GM21515 (cell line): Measurements from ENCODE around the gene CCDC170.
"Not testable (repeated sequence)": the region's sequence is repeated elsewhere in the genome, so short reads cannot be mapped to it uniquely, and the experiment has no call there.

Experiments used
- ATAC-seq: cut with Tn5 transposase; IDR thresholded peaks from one replicate; pipeline ENCODE4 v1.9.1; 2021; ENCODE audit not compliant: unreplicated experiment

Gene CCDC170

DNA sequence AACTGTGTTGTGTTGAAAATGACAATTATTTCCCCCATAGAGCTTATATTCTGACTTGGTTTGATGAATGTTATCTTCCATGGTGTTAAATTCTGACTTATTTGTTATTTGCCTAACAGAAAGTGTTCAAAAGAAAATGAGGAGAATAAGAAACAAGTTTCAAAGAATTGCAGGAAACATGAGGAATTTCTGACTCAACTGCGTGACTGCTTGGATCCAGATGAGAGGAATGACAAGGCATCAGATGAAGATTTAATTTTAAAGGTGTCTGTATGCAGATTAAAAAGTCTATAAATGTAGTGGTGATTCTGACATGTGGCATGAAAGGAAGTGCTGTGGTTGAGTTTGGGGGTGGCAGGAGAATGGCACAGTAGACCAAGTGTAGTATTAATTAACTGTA lies 50.6 kb downstream of the CCDC170 start:
- no peak for ATAC-seq

DNA sequence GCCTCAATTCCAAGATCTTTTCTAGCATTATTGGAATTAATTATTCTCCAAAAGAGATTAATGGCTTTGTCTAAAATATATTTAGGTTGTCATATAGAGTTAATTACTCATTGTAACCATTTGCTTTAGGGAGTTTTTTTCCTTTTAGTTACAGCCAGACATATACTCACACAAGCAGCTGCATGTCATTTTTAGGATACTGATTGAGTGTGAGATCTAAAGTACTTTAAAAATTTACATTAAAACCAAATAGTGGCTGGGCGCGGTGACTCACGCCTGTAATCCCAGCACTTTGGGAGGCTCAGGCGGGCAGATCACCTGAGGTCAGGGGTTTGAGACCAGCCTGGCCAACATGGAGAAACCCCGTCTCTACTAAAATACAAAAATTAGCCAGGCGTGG lies 51.1 kb downstream of the CCDC170 start:
- ATAC-seq: not testable (repeated sequence)

DNA sequence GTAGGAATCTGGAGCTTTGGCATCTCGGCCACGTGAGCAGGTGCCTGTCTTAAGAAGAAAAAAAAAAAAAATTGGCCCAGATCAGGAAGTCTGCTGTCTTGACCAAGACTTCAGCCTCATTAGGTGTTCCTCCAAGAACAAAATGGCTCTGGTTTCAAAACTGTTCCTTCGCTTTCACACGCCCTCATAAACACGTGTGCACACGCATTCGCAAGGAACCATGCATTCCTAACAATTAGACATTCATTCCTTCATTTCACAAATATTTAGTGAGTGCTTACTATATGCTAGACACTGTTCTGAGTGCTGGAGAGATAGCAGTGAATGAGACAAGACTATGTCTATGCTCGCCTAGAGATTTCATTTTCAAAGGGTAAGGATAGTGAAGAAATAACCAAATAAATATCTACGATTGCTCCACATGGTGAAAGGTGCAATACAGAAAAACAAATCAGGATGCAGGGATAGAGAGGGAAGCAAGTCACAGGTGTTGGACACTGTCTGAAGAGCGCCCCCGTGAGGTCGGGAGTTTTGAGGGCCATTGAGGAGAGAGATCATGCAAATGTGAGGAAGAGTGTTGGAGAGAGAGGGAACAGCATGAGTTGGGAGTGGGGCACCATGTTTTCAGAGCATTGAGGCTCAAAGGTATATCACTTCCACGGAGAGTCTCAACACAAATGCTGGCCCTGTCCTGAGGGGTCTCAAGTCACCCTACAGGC lies 53.3 kb downstream of the CCDC170 start:
- no peak for ATAC-seq

DNA sequence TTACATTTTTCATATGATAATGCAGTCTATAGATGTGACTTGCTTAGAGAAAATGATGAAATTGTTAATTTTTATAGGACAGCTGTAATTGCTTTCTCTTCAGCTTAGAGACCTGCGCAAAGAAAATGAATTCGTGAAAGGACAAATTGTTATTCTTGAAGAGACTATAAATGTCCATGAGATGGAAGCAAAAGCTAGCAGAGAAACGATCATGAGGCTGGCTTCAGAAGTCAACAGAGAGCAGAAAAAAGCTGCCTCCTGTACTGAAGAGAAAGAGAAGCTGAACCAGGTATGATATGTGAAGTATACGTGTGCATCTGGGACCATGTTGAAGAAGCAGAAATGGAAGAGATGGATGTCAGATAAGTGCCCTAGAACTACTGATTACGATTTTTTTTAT lies 54.4 kb downstream of the CCDC170 start:
- ATAC-seq: no peak

DNA sequence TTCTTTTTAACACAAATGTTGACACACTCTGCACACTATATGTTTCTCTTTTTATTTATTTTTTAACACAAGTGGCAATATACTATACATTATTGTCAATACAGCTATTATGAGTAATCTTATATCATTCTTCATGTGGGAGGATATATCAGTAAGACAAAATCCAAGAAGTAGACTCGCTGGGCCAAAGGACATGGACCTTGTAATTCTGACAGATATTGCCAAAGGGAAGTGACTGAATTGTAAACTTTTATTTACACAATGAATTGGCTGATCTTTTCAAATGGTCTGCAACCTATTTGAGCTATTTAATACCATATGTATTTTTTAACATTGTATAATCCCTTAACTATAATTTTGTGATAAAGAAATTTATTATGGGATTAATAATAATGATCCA lies 56.0 kb downstream of the CCDC170 start:
- no peak for ATAC-seq

DNA sequence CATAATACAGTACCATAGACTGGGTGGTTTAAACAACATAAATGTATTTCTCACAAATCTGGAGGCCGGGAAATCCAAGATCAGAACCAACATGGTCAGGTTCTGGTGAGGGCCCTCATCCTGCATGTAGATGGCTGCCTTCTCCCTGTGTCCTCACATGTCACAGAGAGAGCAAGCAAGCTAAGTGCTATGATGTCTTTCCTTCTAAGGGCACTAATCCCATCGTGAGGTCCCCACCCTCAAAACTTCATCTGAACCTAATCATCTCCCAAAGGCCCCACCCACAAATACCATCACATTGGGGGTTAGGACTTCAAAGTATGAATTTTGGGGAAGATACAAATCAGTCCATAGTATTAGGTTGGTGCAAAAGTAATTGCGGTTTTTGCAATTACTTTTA lies 56.8 kb downstream of the CCDC170 start:
- ATAC-seq: no peak

DNA sequence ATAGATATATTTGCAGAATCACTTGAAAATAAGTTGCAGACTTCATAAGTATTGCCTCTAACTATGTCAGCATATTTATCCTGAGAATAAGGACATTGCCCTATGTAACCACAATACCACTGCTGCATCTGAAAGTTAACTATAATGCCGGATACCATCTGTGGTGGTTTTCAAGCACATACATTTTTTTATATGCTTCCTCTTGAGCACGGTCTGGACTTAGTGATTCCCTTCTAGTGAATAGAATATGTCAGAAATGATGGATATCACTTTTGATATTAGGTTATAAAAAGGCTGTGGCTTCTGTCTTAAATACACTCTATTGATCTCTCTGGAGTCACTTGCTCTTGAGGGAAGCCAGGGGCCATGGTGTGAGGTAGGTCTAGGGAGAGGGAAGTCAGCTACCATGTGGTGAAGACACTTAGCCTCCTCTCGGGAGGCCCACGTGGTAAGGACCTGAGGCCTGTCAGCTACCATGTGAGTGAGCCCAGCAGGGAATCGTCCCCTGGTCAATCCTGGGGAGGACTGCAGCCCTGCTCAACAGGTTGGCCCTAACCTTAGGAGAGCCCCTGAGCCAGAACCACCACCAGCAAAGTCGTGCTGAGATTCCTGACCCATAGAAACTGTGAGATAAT lies 57.5 kb downstream of the CCDC170 start:
- peak; percentile 48 for ATAC-seq

DNA sequence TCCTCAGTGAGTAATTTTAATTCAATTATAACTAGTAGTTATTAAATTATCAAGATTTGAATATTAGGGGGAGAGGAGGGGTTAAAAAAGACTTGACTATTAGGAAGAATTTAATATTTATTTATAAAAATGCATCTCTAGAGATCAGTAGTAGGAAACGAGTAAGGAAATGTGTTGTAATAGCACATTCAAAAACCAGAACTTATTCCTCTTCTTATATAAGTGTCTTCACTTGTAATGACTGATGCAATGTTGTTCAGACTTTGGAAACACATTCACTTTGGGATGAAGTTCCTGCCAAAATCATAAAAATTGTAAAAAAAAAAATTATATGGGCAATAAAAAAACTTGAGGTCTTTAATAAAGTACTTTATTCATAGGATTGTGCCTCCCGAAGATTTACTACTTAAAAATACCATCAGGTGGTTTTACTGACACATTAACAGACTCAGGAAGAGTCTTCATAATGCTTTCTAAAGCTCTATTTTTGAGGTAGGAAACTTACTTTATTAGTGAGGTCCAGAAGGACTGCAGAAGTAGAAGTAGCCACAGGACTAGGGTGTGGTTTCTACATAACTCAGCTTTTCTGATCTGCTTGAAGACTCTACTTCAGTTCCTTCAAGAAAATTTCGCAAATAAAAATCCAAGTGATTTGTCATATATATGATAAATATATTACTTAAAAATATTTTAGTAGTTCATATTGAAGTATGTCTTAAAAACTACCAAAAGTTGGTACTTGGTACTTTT lies 59.8 kb downstream of the CCDC170 start:
- ATAC-seq: peak; percentile 52

DNA sequence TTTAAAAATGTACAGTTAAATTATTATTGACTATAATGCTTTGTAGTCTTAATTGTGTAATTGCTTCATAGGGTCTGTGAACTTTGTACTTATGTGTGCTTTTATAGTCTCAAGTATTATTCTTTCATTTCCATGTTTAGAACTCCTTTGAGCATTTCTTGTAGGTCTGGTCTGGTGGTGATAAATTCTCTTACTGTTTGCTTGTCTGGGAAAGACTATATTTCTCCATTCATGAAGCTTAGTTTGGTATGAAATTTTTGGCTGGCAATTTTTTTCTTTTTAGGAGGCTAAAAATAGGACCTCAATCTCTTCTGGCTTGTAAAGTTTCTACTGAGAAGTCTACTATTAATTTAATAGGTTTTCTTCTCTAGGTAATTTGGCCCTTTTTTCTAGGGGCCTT lies 67.4 kb downstream of the CCDC170 start:
- no peak for ATAC-seq

DNA sequence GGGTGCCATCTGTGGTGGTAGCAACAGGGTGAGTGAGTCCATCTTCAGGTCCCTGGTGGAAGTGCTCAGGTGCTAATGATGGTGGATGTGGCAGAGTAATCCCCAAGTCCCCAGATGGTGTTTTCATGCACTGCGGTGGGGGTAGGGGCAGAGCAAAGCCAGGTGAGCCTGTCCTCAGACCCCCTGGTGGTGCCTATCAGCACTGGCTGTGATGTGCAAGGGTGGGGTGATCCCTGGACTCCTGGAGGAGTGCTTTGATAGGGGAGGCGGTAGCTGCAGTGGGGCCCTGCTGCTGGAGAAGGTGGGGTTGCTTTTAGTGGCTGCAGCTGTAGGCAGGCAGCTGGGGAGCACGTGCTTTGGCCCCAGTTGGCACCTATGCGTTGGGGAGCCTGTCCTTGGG lies 70.8 kb downstream of the CCDC170 start:
- ATAC-seq: no peak

DNA sequence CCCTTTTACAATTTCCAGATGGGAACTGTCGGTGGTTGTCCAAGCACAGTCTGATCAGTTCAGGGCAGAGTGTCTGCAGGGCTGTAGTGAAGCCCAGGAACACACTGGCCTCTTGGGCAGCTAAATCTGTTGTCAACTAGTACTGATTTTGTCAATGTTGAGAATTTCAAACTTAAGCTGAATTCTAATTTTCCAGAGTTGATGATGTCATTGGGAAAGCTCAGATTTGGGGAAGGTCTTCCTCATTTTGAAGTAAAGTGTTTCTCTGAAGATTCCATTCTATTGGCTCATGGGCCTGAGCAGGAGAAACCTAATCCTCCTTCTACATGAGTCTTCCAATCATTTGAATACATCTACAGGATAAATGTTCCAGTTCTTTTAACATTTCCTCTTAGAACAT lies 72.1 kb downstream of the CCDC170 start:
- ATAC-seq: no peak

DNA sequence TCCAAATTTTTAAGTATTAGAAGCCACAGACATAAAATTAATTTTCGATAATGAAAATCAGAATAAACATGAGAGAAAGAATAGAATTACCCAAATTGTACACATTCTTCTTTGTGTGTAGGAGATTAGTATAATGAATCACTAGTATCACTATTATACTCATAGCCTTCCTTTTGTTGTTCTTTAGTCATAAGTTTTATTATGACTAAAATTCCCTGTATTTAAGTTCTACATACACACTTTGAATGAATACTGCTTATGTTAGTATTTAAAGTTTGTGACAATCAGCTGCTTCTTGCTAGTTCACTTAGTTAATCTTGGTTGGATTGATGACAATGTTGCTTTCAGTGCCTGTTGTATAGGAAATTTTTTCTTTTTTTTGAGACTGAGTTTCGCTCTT lies 72.7 kb downstream of the CCDC170 start:
- no peak for ATAC-seq

DNA sequence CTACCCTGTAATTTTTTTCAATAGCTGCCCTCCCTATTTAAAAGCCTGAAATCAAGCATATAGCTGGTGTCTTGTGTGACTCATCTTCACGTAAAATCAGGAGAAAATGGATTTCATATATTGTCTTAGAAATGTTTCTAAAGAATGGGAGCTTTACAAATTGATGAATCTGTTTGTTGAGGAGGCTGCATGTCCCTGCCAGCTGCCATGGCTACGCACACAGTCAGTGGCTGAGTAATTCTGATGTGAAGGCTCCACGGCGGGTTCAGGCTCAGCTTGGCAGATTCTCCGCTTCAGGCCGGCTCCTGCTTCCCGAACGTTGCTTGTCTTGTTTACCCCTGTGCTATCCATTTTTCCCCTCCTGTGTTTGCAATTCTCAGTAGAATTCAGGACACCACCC lies 82.8 kb downstream of the CCDC170 start:
- no peak for ATAC-seq

DNA sequence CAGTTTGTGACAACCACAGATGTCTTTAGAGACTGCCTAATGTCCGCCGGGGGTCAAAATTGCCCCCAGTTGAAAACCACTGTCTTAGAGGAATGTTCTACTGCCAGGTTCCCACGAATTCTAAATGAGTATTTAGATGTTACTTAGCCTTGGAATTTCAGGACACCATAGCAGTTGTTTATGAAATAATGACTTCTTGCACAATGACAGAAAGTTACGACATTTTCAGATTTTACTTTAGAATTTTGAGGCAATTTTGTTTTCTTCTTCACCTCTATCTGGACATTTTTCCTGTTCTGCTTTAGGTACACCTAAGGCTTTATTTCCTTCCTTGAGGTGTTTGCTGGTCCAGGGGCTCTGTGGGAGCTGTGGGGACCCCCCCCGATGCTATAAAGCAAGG lies 83.4 kb downstream of the CCDC170 start:
- no peak for ATAC-seq

DNA sequence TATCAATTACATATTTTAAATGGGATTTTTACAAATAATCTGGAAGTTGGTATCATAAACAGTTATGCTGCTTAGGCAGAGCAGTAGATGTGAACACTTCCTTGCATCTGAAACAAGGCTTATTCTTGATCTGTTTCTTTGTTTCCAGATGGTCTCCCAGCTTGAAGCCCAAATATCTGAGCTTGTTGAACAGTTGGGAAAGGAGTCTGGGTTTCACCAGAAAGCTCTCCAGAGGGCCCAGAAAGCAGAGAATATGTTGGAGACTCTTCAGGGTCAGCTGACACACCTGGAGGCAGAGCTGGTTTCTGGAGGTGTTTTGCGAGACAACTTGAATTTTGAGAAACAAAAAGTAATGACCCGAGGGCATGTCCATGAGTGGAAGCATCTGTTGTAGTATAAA lies 91.9 kb downstream of the CCDC170 start:
- ATAC-seq: no peak

DNA sequence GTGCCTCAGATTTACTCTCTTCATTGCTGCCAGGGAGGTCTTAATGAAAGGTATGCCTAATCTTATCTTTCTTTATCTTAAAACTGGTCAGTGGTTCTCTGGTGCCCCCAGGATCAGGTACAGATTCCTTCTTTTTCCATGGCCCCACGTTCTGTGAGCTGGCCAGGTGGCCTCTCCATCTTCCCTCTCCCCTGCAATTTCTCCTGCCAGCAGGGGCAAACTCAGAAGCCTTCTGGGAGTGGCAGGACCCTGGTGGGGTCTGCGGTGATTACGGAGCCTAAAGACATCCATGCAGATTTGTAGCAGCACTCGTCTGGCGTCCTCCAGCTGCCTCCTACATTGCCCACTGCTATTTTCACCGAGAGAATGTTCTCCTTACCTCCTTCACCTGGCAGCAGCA lies 95.8 kb downstream of the CCDC170 start:
- ATAC-seq: no peak

DNA sequence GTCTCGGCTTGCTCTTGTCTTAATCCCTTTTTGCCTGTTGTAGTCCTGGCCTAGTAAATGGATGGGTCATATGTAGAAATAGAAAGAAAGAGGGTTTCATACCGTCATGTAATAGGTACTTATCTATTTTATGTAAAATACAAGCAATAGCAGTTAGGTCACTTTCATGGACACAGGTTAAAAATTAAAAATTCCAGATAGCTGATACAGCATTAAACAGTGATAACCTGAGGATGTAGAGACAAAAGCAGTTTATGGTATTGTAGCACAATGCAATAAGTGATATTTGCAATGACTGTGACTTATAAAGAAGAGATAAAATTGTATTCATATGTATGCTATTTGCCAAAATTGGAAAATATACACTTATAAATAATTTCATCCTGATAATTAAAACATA lies 96.9 kb downstream of the CCDC170 start:
- ATAC-seq: no peak

DNA sequence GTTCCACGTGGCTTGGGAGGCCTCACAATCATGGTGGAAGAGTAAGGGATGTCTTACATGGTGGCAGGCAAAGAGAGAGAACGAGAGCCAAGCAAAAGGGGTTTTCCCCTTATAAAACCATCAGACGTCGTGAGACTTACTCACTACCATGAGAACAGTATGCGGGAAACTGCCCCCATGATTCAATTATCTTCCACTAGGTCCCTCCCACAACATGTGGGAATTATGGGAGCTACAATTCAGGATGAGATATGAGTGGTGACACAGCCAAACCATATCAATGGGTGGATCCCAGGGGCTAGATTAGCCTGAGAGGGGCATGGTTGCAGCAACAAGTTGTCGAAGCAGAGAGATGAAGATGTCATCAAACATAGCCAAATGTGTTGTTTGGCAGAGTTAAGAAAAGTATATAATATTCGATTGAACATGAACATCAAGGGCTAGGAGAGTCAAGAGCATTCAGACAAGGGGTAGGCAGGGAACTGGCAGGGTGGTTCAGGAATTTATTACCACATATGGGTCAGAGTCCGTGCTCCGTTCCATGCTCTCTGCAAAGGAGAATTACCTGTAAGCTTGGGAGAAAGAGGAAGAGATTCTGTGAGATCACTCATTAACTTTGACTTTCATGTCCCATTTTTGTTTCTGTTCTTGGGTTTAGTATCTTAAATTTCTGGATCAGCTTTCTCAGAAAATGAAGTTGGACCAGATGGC lies 98.8 kb downstream of the CCDC170 start:
- ATAC-seq: no peak

DNA sequence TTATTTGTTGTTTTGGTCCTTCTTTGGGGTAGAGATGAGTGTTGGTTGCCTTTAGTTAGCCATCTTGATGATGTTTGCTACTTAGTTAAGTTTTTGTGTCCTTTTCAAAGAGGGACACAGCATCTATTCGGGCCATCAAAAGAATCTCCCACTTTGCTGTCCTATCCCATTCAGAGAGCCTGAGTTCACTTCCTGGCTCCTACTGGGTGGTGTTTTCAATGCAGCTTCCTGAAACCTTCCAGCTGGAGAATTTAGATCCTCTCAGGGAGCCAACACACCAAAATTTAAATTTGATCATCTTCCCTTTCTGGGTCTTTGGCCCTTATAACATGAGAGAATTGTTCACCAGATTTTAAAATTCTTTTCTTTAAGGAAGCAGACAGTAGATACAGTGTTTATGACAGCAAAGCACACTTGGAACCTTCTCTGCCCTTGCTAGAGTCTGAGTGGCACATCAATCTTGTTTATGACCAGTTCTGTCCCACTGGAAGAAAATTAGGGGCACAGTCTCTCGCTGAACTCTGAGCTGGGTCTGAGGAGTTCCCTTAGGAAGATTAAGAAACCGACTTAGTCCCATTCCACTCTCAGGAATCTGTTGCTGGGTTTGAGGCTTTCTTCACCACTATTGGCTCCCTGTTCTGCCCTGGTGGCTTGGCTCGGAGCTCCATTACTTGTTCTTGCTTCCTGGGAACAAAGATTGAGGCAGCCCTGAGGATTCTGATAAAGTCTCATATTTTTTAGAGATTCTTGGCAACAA lies 115.5 kb downstream of the CCDC170 start:
- ATAC-seq: no peak

DNA sequence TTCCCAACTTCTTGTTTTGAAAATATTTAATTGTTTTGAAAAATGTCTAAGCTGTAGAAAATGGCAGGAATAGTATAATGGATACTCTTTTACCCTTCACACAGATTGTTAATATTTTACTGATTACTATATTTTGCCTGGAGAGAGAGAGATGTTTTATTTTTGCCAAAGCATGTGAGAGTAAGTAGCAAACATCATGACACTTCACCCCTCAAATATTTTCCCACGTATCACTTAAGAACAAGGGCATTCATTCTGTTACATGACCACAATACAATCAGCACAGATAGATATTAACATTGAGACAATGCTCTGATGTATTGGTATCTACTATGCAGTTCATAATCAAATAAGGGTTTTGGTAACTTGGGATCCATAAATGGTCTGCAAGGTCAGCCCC lies 116.5 kb downstream of the CCDC170 start:
- ATAC-seq: no peak

DNA sequence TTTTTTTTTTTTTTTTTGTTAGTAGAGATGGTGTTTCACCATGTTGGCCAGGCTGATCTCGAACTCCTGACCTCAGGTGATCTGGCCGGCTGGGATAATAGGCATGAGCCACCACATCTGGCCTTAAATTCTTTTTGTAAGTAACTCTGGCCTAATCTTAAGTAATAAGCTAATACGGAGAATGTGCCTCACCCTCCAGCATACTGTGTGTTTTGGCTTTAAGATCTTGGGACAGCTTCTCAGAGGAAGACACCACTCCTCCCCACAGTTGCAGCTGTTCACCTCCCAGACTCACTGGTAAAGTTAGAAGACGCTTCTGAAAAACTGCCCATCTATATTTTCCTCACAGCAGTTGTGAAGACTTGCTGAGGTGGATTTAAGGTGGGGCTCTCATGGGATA lies 120.8 kb downstream of the CCDC170 start:
- no peak for ATAC-seq
